Myocyte (in vitro differentiated cells): Measurements from ENCODE around the gene SYT1. TPM values are rescaled to one million over a fixed set of nuclear protein-coding genes. Genes with fewer than 3 reads are reported as not detected.
"Not testable (repeated sequence)": the region's sequence is repeated elsewhere in the genome, so short reads cannot be mapped to it uniquely, and the experiment has no call there.

Experiments used
- DNase-seq: peaks from one replicate; pipeline ENCODE4 v3.0.0-alpha.2; 2012; ENCODE audit warnings: low read depth
- total RNA-seq: library from RNA; depleted of rRNA; stranded (reverse); fragments of >200 nt; gene quantifications from 2 replicates; pipeline ENCODE4 v1.2.3, GENCODE V29; 2014

SYT1 gene
- total RNA-seq, 1 donor from 2014 or later: 29.6 TPM

- not testable (repeated sequence) for DNase-seq
Observed at GRCh38 chr12:79210403-79210802, 345.8 kb downstream of the SYT1 start.

- DNase-seq: no peak
Observed at GRCh38 chr12:79217306-79217705, 352.7 kb downstream of the SYT1 start.

- peak; percentile 10 for DNase-seq
Observed at GRCh38 chr12:79223210-79223609, 358.6 kb downstream of the SYT1 start.

GRCh38 chr12:79223761-79224160 lies 359.2 kb downstream of the SYT1 start:
- no peak for DNase-seq

- no peak for DNase-seq
Observed at GRCh38 chr12:79227091-79227490, 362.5 kb downstream of the SYT1 start.

- DNase-seq: no peak
Observed at GRCh38 chr12:79227646-79228045, 363.1 kb downstream of the SYT1 start.

GRCh38 chr12:79233341-79233781 lies 368.8 kb downstream of the SYT1 start:
- DNase-seq: no peak

- DNase-seq: no peak
Observed at GRCh38 chr12:79236920-79237319, 372.3 kb downstream of the SYT1 start.

GRCh38 chr12:79238246-79238645 lies 373.7 kb downstream of the SYT1 start:
- no peak for DNase-seq

GRCh38 chr12:79247494-79247893 lies 382.9 kb downstream of the SYT1 start:
- DNase-seq: no peak

GRCh38 chr12:79250186-79250585 lies 385.6 kb downstream of the SYT1 start:
- no peak for DNase-seq

- DNase-seq: peak; percentile 24
Observed at GRCh38 chr12:79250960-79251755, 386.6 kb downstream of the SYT1 start.

- DNase-seq: peak; percentile 33
Observed at GRCh38 chr12:79252358-79253075, 387.9 kb downstream of the SYT1 start.

- no peak for DNase-seq
Observed at GRCh38 chr12:79255288-79255687, 390.7 kb downstream of the SYT1 start.

- no peak for DNase-seq
Observed at GRCh38 chr12:79260923-79261322, 396.3 kb downstream of the SYT1 start.

- no peak for DNase-seq
Observed at GRCh38 chr12:79262938-79263337, 398.4 kb downstream of the SYT1 start.

- DNase-seq: no peak
Observed at GRCh38 chr12:79266343-79267144, 402.0 kb downstream of the SYT1 start.

GRCh38 chr12:79267580-79267979 lies 403.0 kb downstream of the SYT1 start:
- no peak for DNase-seq

- peak; percentile 97 for DNase-seq
Observed at GRCh38 chr12:79274501-79275064, 410.0 kb downstream of the SYT1 start.

- DNase-seq: peak; percentile 88
Observed at GRCh38 chr12:79275631-79276030, 411.1 kb downstream of the SYT1 start.

GRCh38 chr12:79283364-79283763 lies 418.8 kb downstream of the SYT1 start:
- DNase-seq: no peak
